ENCODE data around the gene USP1.

Gene USP1

DNA sequence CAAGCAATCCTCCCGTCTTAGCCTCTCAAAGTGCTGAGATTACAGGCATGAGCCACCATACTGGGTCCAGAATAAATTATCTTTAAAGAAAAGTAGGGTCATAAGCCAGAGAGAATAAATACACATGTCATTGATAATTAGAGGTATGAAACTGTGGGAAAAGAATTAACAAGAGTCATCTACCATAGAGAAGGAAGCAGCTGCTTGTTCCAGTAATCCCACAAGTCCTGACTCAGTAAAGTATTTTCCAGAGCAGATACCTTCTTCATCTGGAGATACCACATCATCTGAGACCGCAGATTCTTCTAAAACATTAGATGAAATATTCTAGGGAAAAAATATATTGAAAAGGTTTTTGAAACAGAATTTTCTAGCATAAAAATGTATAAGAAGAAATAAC lies 55.7 kb downstream of the USP1 start:
- no peak for DNase-seq

- no peak for DNase-seq
These were observed 56.8 kb downstream of the USP1 start for GRCh38 chr1:62493656-62494055.

- no peak for DNase-seq
These were observed 57.3 kb downstream of the USP1 start for GRCh38 chr1:62494137-62494536.

DNA sequence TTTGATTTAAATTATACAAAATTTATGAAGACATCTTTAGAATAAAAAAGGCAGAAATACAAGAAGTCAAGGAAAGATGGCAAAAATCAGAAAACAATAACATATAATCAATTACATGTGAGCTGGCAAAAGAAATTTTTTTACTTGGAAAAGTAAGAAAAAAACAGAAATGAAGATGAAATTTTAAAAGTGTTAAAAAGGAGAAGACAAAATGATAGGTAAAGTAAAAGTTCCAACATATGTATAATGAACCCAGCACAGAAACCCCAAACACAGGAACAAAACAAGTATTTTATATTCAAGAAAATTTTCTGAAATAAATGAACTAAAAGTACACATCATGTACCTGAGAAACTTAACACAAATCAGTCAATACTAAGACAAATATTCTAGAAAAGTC lies 63.4 kb downstream of the USP1 start:
- no peak for DNase-seq

Measured in stimulated activated CD4-positive, alpha-beta T cell treated with anti-CD3 and anti-CD28 coated beads, Interleukin-4, amount 100 ng/mL, for 1 hour (primary cell).